ENCODE measurements around the gene EGFLAM.

EGFLAM gene

GRCh38 chr5:38468202-38468673, 209.9 kb downstream of the EGFLAM start:
- peaks cover 23 to 59% of the 10 kb centered on the region in 2 donors for H3K27me3 Mint-ChIP-seq
- ATAC-seq (replicated peaks): no peak
- H3K4me1 Mint-ChIP-seq: peaks cover 0 to 2% of the 10 kb centered on the region in 2 donors
- DNase-seq: no peak
- H3K9me3 Mint-ChIP-seq: peaks cover 0 to 1% of the 10 kb centered on the region in 2 donors
- H3K4me3 Mint-ChIP-seq: no peak overlapping the region
- no peaks in the 10 kb centered on the region for H3K36me3 Mint-ChIP-seq
- H3K27ac Mint-ChIP-seq: no peak overlapping the region

GRCh38 chr5:38468978-38469706, 210.8 kb downstream of the EGFLAM start:
- Mint-ChIP-seq H3K36me3 (no peaks in the 10 kb centered on the region), H3K27me3 (peaks cover 32 to 61% of the 10 kb centered on the region in 2 donors), H3K4me3 (no peak overlapping the region), H3K4me1 (peaks cover 0 to 2% of the 10 kb centered on the region in 2 donors), H3K9me3 (peaks cover 0 to 1% of the 10 kb centered on the region in 2 donors), H3K27ac (no peak overlapping the region)
- ATAC-seq (replicated peaks): no peak
- no peak for DNase-seq

DNA sequence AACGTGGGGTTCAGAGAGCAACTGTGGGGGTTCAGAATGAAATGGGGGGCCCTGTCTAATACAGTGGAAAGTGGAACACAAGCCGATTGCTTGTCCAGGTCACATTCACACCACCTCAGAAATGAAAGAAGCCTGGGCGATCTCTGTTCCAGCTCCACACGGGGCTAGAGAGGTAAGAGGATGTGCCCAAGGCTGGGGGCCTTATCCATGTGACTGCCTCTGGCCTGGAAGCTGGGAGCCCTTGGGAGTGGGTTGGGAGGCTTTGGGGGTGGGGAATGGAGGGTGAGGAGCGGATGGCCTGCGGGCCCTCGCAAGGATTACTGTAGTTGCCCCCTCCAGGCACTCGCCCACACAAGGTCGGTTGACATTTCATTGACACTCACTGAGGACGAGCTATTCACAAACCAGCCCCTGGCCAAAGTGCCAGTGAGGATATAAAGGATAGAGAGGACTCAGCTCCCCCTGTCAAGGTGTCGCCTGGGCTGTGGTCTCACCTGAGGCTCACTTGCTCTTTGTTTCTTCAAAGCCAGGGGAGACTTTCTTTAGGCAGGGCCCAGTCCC, 211.4 kb downstream of the EGFLAM start:
- H3K36me3 Mint-ChIP-seq: no peaks in the 10 kb centered on the region
- no peak overlapping the region for H3K27ac Mint-ChIP-seq
- ATAC-seq (replicated peaks) (no peak), DNase-seq (no peak)
- H3K27me3 Mint-ChIP-seq: peaks cover 39 to 64% of the 10 kb centered on the region in 2 donors
- no peak overlapping the region for H3K4me3 Mint-ChIP-seq
- H3K9me3 Mint-ChIP-seq: peaks cover 0 to 1% of the 10 kb centered on the region in 2 donors
- H3K4me1 Mint-ChIP-seq: peaks cover 0 to 2% of the 10 kb centered on the region in 2 donors

DNA sequence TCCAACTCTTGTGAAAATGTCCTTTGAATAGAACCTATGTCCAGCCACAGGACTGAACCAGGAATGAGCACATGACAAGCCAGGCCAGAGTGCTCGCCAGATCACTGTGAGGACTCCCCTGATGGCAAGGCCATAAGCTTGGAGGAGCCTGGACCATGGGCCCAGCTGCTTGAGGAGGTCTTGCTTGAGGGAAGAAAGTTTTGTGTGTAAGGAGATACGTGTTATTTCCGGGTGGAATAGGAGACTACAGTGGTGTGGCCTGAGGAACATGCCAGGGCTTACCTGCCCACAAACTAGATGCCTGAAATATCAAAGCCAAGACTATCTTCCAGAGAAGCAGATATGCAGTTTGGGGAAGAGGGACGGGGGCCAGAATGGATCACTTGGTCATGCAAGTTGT, 213.3 kb downstream of the EGFLAM start:
- no peaks in the 10 kb centered on the region for H3K36me3 Mint-ChIP-seq
- no peak overlapping the region for H3K27ac Mint-ChIP-seq
- no peak for ATAC-seq (replicated peaks)
- no peak overlapping the region for H3K4me3 Mint-ChIP-seq
- peaks cover 0 to 2% of the 10 kb centered on the region in 2 donors for H3K4me1 Mint-ChIP-seq
- no peak for DNase-seq
- H3K27me3 Mint-ChIP-seq: peaks cover 45 to 62% of the 10 kb centered on the region in 2 donors
- H3K9me3 Mint-ChIP-seq: peaks cover 0 to under 1% of the 10 kb centered on the region in 2 donors

DNA sequence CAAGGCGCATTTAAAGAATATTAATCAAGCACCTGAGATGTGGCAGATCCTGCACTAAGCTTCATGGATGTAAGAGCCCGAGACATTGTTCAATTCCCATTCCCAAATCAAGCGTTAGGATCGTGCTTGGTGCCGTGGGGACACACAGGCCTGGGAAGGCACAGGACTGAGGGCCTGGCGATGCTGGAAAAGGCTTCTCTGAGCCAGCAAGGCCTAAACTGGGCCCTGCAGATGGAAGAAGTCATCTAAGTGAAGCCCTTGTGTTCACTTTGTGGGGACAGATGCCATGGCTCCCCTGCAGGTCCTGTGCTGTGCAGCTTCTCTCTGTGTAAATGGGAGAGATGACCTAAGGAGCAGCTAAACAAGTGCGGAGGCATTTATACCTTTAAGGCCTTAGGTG, 214.2 kb downstream of the EGFLAM start:
- DNase-seq: no peak
- H3K36me3 Mint-ChIP-seq: no peaks in the 10 kb centered on the region
- no peaks in the 10 kb centered on the region for H3K9me3 Mint-ChIP-seq
- no peak overlapping the region for H3K27ac Mint-ChIP-seq
- ATAC-seq (replicated peaks): no peak
- H3K4me3 Mint-ChIP-seq: no peak overlapping the region
- peaks cover 0 to 2% of the 10 kb centered on the region in 2 donors for H3K4me1 Mint-ChIP-seq
- H3K27me3 Mint-ChIP-seq: peaks cover 50 to 58% of the 10 kb centered on the region in 2 donors

GRCh38 chr5:38473008-38473407, 214.6 kb downstream of the EGFLAM start:
- peaks cover 0 to 2% of the 10 kb centered on the region in 2 donors for H3K4me1 Mint-ChIP-seq
- DNase-seq: no peak
- no peak overlapping the region for H3K4me3 Mint-ChIP-seq
- no peaks in the 10 kb centered on the region for H3K9me3 Mint-ChIP-seq
- peak in 1 of 2 donors; percentile 12 for ATAC-seq (replicated peaks)
- H3K36me3 Mint-ChIP-seq: no peaks in the 10 kb centered on the region
- H3K27ac Mint-ChIP-seq: no peak overlapping the region
- H3K27me3 Mint-ChIP-seq: peaks cover 52 to 54% of the 10 kb centered on the region in 2 donors

DNA sequence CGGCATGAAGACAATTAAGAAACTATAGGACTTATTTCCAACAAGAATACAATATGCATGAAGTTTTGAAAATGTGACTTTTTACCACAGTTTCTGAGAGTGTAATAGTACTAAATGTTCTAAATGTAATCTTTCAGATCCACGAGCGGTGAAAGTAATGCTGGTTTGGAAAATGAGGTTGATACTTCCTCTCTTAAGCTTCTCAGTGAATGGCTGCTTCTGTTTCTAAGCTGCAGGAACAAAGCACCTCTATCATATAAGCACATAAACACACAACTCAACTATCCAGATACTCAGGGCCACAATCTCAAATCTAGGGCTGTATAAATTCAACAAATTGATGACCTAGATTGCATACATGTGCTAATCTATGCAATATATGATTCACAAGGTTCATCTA, 219.8 kb downstream of the EGFLAM start:
- no peaks in the 10 kb centered on the region for H3K36me3 Mint-ChIP-seq
- H3K4me1 Mint-ChIP-seq: no peaks in the 10 kb centered on the region
- no peaks in the 10 kb centered on the region for H3K9me3 Mint-ChIP-seq
- no peak overlapping the region for H3K4me3 Mint-ChIP-seq
- DNase-seq (no peak), ATAC-seq (replicated peaks) (no peak)
- H3K27me3 Mint-ChIP-seq: peaks cover 24 to 60% of the 10 kb centered on the region in 2 donors
- no peak overlapping the region for H3K27ac Mint-ChIP-seq

DNA sequence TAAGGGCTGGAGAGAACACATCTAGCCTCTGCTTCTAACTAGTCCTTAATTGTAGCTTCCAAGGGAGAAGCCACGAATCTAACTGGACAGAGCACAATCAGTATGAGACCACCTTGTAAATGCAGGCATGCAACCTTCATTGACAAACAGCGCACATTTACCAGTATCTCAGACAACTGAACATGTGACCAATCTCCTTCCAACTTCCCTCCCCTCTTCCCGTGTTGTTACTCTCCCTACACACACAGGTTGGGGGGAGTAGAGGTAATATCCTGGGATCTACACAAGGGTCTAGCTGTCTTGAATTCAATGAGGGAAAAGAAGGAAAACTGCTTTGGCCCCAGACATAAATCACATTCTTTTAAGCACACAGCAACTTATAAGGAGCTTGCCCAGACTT, 220.5 kb downstream of the EGFLAM start:
- no peaks in the 10 kb centered on the region for H3K9me3 Mint-ChIP-seq
- H3K4me3 Mint-ChIP-seq: no peak overlapping the region
- H3K27me3 Mint-ChIP-seq: peaks cover 22 to 55% of the 10 kb centered on the region in 2 donors

GRCh38 chr5:38479315-38479904, 221.1 kb downstream of the EGFLAM start:
- Mint-ChIP-seq H3K27me3 (peaks cover 26 to 54% of the 10 kb centered on the region in 2 donors), H3K4me3 (no peak overlapping the region), H3K36me3 (no peaks in the 10 kb centered on the region), H3K9me3 (peaks cover 0 to 2% of the 10 kb centered on the region in 2 donors), H3K4me1 (no peaks in the 10 kb centered on the region), H3K27ac (no peak overlapping the region)
- DNase-seq (no peak), ATAC-seq (replicated peaks) (no peak)

More for the DNA sequence above, 220.5 kb downstream of the EGFLAM start:
- H3K27ac Mint-ChIP-seq: no peak overlapping the region
- no peaks in the 10 kb centered on the region for H3K36me3 Mint-ChIP-seq
- DNase-seq (no peak), ATAC-seq (replicated peaks) (no peak)
- no peaks in the 10 kb centered on the region for H3K4me1 Mint-ChIP-seq

DNA sequence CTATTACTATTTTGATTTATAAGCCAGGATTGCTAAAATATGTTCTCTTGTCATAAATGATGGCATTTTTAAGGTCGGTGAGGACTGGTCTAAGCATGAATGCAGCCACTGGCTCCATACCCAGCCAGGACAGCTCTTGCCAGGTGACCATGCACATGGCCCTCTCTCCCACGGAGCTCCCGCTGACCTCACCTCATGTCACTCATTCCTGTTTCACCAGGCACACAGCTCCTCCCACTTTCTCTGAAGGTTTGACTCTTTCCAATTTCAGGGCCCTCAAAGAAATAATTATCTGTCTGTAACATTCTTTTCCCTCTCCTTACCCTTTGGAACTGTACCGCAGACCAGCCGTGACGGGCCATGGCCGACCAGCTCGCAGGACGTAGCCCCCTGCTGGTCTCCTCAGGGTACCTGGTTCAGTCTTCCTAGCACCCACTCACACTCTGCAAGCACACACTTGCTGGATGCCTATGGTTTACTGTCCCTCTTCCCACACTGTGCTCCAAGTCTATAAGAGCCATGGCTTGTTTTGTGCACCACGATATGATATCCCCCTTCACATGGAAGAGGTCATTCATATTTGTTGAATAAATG, 225.5 kb downstream of the EGFLAM start:
- H3K27me3 Mint-ChIP-seq: peaks cover 39 to 62% of the 10 kb centered on the region in 2 donors
- no peak for DNase-seq

GRCh38 chr5:38494175-38494574, 235.8 kb downstream of the EGFLAM start:
- Mint-ChIP-seq H3K27me3 (peaks cover 25 to 54% of the 10 kb centered on the region in 2 donors), H3K4me1 (no peaks in the 10 kb centered on the region), H3K36me3 (no peaks in the 10 kb centered on the region), H3K9me3 (no peaks in the 10 kb centered on the region), H3K27ac (no peak overlapping the region), H3K4me3 (no peak overlapping the region)
- DNase-seq (no peak), ATAC-seq (replicated peaks) (no peak)

More for the DNA sequence above, 225.5 kb downstream of the EGFLAM start:
- no peak overlapping the region for H3K27ac Mint-ChIP-seq
- H3K9me3 Mint-ChIP-seq: peaks cover 0 to 2% of the 10 kb centered on the region in 2 donors
- no peaks in the 10 kb centered on the region for H3K4me1 Mint-ChIP-seq
- no peak overlapping the region for H3K4me3 Mint-ChIP-seq
- ATAC-seq (replicated peaks): no peak
- H3K36me3 Mint-ChIP-seq: no peaks in the 10 kb centered on the region

GRCh38 chr5:38494763-38495162, 236.4 kb downstream of the EGFLAM start:
- no peaks in the 10 kb centered on the region for H3K36me3 Mint-ChIP-seq
- no peak for ATAC-seq (replicated peaks)
- peaks cover 28 to 59% of the 10 kb centered on the region in 2 donors for H3K27me3 Mint-ChIP-seq

DNA sequence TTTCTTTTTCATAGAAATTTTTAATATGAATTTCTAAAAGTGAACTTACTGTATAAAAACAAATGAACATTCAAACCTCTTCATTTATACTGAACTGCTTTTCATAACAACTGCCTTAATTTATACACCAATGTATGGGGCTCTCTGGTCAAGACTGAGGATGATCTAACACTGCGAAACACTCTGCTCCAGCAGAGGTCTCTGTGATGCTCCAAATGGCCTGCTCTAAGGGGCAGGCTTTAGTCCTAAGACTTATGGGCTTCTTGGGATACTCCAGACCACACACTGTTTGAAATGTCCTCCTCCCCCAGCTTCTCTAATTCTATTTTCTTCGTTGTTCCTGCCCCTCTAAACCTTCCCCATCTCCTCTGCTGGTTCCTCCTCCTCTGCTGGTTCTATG, 239.6 kb downstream of the EGFLAM start:
- no peak for DNase-seq
- no peak overlapping the region for H3K4me3 Mint-ChIP-seq
- no peak for ATAC-seq (replicated peaks)
- no peaks in the 10 kb centered on the region for H3K36me3 Mint-ChIP-seq
- H3K9me3 Mint-ChIP-seq: peaks cover 0 to 2% of the 10 kb centered on the region in 2 donors
- no peak overlapping the region for H3K27ac Mint-ChIP-seq
- H3K4me1 Mint-ChIP-seq: no peaks in the 10 kb centered on the region
- peaks cover 22 to 59% of the 10 kb centered on the region in 2 donors for H3K27me3 Mint-ChIP-seq

More at GRCh38 chr5:38494763-38495162, 236.4 kb downstream of the EGFLAM start:
- DNase-seq: no peak
- Mint-ChIP-seq H3K9me3 (peaks cover 0 to 1% of the 10 kb centered on the region in 2 donors), H3K4me3 (no peak overlapping the region), H3K4me1 (no peaks in the 10 kb centered on the region), H3K27ac (no peak overlapping the region)

GRCh38 chr5:38500573-38501260, 242.4 kb downstream of the EGFLAM start:
- H3K27me3 Mint-ChIP-seq: peaks cover 17 to 49% of the 10 kb centered on the region in 2 donors
- no peak for ATAC-seq (replicated peaks)
- no peak overlapping the region for H3K27ac Mint-ChIP-seq
- H3K4me3 Mint-ChIP-seq: no peak overlapping the region
- no peaks in the 10 kb centered on the region for H3K4me1 Mint-ChIP-seq
- H3K9me3 Mint-ChIP-seq: peaks cover 0 to 2% of the 10 kb centered on the region in 2 donors
- H3K36me3 Mint-ChIP-seq: no peaks in the 10 kb centered on the region
- DNase-seq: no peak

All from stimulated activated naive B cell treated with anti-CD40 and anti-IgM and Interleukin-4, amounts not matched to agents 10 μg/mL and 1 μg/mL and 100 μg/mL, for 72 hours (primary cell).